Measurements from ENCODE around the gene ABLIM2.

Gene ABLIM2

DNA sequence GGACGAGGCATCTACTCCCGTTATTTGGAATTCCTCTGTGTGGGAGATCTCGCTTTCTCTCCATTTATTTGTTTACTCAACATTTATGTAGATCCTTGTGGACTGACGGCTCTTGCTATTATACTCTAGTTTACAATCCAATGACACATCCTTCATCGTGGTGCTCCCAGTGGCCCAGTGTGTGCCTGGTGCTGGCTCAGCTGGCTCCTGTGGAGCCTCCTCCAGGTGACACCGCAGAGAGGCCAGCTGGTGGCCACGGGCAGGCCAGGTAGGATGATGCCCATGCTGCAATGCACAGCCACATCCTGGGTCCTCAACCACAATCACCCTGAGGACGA is 134.9 kb downstream of the ABLIM2 start:
- DNase-seq (ENCODE audit: low spot score), result no peak

DNA sequence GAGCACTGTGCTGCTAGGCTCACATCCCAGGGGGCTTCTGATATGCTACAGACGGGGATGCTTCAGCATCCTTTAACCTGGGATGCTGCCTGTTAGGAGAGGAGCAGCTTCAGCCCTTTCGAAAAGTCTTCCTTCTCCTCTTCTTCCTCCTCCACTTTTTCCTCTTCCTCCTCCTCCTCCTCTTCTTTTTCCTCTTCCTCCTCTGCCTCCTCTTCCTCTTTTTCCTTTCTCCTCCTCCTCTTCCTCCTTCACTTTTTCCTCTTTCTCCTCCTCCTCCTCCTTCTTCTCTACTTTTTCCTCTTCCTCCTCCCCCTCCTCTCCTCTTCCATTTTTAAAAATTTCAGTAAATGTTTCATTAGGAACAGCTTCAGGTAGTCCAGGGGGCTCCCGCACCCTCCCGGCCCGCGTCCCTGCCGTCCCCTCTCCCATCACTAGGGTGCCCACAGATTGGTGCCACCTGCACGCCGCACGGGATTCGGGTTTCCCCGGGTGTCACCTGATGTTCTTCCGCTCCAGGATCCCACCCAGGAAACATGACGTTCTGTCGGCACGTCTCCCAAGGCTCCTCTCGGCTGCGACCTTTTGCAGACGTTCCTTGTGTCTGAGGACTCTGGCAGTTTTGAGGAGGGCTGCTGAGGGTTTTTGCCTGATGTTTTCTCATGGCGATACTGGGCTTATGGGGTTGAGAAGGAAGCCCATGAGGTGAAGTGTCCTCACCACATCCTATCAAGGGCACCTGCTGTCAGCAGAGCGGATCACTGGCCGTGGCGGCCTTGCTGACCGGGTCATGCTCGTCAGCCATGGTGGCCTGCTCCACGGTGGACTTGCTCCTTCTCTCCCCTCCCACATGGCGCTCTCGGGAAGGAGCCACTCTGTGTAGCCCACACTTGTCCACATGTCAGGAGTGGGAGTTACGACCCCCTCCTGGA is 135.6 kb downstream of the ABLIM2 start:
- DNase-seq (ENCODE audit: low spot score), result no peak

GRCh38 chr4:8021796-8022195 is 136.8 kb downstream of the ABLIM2 start:
- no peak for DNase-seq (ENCODE audit: low spot score)

GRCh38 chr4:8019396-8020365 is 138.9 kb downstream of the ABLIM2 start:
- DNase-seq (ENCODE audit: low spot score), result no peak

- no peak for DNase-seq (ENCODE audit: low spot score)
Measured at GRCh38 chr4:8016527-8016926, 142.1 kb downstream of the ABLIM2 start.

GRCh38 chr4:8015512-8015911 is 143.1 kb downstream of the ABLIM2 start:
- peak; percentile 3 for DNase-seq (ENCODE audit: low spot score)

DNA sequence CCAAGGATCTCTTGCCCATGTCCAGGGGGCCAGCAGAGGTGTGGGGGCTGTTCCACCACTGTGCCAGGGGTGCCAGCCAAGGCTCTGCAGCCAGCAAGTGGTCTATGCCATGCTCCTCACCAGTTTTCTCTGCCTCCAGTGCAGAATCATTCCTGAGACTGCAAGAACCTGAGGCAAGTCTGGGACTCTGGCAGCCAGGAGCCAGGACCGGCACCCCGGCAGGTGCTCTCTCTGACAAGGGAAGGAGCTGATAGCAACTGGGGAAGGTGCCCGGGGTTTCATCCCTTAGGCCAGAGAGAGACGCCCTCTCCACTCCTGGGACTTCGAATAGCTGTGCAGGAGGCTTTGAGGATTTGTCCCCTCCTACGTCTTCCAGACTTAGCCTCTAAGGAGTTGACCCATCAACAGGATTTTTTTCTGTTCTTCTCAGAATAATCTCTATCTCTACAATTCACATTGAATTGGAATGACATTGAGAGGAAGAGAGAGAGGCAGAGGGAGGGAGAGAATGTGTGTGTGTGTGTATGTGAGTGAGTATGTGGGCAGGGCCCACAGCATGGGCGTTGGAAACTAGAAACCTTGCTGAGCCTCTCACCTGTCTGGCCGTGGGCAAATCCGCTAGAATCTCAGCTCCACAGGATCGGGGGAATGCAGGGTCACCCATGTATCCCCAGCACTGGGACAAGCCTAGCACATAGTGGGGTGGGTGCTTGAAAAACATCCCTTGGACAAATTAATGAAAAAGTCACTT is 144.5 kb downstream of the ABLIM2 start:
- DNase-seq (ENCODE audit: low spot score), result no peak

DNA sequence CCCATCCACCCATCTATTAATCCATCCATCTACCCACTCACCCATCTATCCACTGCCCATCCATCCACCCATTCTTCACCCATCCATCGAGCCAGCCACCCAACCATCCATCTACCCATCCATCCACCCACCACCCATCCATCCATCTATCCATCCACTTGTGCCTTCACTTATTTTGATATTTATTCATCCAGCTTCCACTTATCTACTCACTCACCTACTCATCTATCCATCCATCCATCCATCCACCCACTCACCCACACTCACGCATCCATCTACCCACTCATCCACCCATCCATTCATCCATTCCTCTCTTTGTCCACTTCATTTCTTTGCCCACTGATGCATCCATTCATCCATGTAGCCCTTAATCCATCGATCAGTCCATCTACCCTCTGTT is 146.1 kb downstream of the ABLIM2 start:
- DNase-seq (ENCODE audit: low spot score), result no peak

DNA sequence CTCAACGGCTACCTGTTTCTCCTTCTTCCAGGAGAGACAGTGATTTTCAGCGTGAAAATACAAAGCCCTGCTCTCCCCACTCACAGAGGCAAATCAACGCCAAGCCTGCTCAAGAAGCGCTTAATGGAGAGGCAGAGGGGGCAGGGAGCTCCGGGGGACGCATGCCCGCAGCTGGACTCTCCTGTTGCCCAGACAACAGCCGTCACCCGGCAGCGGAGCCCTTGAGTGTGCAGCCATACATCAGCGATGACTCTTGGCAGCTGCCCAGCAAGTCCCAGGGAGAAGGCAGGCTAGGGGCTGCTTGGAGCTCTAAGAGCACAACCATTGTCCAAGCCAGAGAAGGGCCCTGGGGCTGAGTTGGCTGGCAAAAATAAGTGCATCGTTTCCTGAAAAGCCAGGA is 148.0 kb downstream of the ABLIM2 start:
- DNase-seq (ENCODE audit: low spot score), result peak; percentile 6

DNA sequence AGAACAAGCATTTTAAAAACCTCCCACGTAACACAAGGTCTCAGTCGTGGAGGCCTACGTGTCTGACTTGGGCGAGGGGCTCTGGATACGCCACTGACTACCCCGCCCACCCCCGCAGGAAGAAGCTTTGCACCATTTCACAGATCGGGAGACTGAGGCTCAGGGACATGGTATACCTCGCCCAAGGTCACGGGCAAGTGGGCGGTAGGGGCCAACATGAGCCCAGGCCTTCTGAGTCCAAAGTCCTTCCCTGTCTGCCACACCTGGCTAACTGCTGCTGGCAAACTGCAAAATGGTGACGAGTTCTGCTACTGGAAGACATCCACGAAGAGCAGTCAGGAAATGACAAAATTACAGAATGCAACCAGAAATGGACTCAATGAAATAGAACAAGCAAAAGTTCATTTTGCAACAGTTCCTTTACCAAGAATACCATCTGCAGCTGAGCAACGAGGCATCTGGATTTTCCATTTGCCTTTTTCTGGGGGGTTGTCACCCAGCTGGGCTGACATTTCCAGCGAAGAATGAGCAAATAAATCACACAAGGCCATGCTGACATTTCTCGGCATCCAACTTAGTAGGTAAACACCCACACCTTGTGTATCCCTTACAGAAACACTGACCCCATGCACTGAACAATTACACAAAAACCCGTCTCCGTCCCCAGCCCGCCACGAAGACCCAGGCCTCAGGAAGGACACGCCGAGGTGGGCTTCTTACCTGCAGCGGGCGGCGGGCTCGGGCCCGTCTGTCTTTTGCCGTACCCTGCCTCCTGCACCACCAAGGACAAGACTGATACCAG is 148.7 kb downstream of the ABLIM2 start:
- no peak for DNase-seq (ENCODE audit: low spot score)

- DNase-seq (ENCODE audit: low spot score), result no peak
Measured at GRCh38 chr4:8009097-8009496, 149.5 kb downstream of the ABLIM2 start.

DNA sequence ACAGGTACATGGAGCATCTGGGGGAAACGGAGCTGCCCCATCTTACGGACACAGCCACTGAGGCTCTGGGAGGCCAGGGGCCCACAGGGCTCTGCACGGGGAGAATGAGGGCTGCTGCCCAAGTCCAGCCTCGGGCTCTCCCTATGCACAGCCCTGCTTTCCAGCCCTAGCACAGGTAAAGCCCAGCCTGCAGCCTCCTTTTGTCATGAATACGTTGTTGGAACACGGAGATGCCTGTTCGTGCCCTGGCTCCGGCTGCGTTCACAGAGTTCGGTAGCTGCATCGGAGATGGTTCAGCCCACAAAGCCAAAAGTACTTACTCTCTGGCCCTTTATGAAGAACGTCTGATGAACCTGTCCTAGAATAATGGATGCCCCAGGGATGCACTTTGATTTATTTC is 150.2 kb downstream of the ABLIM2 start:
- no peak for DNase-seq (ENCODE audit: low spot score)

GRCh38 chr4:8007581-8007980 is 151.0 kb downstream of the ABLIM2 start:
- DNase-seq (ENCODE audit: low spot score), result no peak

DNA sequence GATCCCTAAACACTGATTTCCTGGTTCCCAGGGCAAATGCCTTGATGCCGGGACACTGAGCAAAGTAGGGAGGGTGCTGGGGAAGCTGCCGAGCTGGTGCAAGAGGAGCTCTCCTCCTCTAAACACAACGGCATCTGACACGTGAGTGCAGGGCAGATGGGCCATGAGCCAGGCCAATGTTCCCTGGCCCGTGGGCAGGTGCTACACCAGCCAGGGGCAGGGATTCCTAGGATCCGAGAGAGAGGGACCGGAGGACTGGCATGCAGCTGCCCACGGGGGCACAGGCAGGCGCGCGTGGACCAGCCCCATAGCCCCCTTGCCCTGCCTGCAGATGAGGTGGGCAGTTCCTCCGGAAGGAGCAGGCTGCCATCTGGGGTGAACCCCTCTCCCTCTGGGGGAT is 152.1 kb downstream of the ABLIM2 start:
- DNase-seq (ENCODE audit: low spot score), result no peak

DNA sequence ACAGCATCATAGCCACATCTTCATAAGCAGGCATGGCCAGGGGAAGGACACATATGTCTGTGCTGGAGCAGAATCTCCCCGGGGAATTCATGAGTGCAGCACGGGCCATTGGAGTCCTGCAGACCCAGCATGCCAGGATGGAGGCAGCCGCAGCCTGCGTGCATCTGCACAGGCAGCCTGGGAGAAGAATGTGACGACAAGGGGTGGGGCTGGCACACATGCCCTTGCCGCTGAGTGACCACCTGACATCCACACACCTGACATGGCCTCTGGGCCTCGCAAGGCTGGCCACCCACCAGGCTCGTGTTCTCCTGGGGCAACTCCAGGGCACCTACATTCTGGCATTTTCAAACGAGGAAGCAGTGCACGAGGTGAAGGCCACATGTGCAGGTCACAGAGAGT is 152.8 kb downstream of the ABLIM2 start:
- no peak for DNase-seq (ENCODE audit: low spot score)

DNA sequence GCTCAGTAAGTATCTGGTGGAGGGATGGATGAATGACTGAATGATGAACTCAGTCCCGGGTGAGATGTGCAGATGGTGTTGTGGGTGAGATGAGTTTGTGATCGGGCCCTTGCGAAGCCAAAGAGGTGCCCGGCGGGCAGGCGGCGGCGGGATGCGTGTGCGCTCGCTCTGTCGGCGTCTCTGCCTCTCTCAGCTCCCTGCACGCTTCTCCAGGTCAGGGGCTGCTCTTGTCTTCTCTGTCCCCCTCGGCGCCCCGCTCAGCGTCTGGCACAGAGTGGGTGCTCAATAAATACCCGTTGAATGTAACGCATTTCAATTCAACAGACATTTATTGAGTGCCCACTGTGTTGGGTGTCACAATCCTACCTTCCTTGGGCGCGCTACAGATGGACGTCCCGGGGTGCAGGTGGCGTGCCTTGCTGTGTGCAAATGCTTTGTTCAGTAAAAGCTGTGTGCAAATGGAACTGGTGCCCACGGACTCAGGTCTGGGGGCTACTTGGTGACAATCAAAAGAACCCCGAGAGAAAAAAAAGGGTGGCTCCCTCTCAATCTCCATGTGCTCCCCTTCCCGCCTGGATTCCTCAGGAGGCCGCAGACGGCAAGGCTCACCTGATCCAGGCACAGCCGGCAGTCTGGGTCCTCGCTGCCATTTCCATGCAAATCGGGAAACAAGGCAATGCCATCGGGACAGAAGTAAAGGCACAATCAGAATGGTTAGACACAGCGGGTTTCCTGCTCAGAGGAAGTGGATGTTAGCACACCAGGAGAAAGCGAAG is 153.4 kb downstream of the ABLIM2 start:
- no peak for DNase-seq (ENCODE audit: low spot score)

DNA sequence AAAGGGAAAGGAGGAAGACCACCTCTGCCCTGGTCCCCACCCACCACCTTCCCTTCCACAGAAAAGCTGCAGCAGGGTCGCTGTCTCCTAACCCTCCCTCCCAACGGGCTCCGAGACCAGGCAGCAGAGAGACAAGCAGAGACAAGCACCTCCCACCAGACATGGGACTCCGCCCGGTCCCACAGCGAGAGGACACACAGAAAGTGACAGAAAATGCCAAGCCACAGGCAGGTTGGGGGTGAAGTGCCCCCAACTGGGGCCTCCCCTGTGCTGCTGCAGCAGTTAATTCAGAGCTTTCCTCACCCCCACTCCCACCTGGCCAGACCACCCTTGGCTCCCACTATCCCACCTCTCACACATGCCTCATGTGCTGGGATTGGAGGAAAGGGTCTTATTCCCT is 154.5 kb downstream of the ABLIM2 start:
- no peak for DNase-seq (ENCODE audit: low spot score)

DNA sequence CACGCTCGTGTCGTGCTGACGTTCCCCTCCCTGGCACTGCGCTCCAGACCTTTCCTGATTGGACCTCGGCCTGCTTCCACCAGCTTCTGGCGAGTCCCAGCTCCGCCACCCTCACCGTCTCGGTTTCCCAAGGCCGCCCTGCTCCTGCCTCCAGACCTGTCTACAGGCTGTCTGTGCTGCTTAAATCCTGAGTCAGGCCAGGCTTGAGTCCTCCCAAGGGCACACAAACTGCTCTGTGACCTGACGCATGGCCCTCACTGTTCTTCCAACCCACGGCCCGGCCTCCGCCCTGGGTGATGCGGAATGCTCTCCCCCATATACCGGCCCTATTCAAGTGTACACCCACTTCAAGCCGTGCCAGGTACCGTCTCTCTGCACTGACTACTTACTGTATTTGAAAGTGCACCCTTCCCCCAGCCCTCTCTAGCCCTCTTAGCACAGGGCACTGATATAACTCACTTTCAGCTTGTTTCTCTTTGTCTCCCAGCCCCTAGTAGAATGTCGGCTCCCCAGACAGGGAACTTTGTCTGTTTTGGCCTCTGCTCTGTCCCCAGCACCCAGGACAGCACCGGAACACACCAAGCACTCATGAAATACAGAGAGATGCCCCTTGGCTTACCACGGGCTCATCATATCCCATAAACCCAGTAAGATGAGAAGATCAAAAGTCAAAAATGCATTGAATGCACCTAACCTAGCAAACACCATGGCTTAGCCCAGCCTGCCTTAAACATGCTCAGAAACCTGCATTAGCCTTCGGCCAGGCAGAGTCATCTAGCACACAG is 155.9 kb downstream of the ABLIM2 start:
- no peak for DNase-seq (ENCODE audit: low spot score)

DNA sequence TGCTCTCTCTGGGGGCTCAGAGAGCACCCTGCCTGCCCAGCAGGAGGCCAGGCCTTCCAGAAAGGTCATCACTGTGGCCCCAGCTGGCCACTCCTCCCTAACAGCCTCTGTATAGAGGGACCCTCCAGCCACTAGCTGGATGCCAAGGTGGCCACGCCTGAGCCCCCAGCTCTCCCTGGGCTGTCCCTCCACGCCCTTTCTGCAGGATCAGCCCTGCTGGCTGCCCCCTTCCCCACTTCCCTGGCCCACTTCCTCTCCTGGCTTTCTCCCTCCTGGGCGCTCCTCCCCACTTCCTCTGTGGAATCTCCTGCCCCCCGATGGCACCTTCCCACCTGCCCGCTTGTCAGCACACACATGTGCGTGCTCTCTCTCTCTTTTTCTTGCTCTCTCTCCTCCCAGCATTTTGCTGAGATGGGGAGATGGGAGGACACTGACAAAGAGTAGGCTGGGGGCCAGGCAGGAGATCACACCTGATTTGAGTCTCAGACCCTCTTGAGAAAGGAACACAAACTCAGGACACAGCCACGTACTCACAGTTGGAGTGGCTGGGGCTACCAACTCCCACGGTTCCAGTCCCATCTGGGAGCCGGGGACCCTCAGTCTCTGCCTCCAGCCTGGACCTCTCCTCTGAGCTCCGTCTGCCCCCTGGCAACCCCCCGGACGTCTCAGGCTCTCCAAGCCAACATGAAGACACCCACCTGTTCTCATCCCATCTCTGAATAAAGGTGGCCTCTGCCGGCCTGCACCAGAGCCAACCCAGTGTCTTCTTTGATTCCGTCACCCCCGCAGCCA is 156.9 kb downstream of the ABLIM2 start:
- DNase-seq (ENCODE audit: low spot score), result no peak
